ENCODE data around the gene SAFB. TPM values are rescaled to one million over a fixed set of nuclear protein-coding genes. Genes with fewer than 3 reads are reported as not detected.
"Not testable (repeated sequence)": the region's sequence is repeated elsewhere in the genome, so short reads cannot be mapped to it uniquely, and the experiment has no call there.

SAFB gene
- total RNA-seq, 1 donor from 2014 or later = 91.5 TPM

DNA sequence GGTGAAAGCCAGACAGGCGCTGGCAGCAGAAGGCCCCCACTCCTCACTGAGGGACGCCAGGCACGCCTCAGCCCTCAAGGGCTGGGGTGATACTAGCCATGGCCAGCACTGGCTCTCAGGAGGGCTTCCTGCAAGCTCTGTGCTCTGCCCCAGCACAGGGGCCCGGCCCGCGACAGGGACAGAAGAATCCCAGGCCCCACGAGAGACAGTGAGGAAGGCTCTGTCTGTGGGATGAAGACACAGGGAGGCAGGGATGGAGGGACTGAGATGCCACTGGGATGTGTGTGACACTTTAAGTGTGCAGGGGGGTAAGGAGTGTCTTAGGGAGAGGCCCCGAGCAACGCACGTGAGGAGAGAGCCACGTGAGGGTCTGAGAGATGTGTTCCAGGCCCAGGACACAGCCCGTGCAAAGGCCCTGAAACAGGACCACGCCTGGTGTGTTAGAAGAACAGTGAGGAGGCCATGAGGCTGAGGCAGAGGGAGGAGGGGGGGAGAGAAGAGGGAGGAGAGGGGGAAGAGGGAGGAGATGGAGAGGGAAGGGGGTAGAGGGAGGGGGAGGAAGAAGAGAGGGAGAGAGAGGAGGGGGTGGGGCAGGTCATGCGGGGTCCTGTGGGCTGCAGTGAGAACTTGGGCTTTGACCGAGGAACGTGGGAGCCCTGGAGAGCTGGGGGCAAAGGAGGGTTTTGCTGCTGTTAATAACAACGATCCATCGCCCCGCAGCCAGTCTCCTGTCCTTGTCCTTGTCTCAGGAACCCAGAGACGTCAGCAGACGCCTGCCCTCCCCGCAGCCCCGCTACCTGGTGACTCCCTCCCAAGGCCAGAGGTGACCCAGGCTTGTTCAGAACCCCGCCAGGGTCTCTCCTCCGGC is 74.4 kb downstream of the SAFB start:
- DNase-seq = no peak

DNA sequence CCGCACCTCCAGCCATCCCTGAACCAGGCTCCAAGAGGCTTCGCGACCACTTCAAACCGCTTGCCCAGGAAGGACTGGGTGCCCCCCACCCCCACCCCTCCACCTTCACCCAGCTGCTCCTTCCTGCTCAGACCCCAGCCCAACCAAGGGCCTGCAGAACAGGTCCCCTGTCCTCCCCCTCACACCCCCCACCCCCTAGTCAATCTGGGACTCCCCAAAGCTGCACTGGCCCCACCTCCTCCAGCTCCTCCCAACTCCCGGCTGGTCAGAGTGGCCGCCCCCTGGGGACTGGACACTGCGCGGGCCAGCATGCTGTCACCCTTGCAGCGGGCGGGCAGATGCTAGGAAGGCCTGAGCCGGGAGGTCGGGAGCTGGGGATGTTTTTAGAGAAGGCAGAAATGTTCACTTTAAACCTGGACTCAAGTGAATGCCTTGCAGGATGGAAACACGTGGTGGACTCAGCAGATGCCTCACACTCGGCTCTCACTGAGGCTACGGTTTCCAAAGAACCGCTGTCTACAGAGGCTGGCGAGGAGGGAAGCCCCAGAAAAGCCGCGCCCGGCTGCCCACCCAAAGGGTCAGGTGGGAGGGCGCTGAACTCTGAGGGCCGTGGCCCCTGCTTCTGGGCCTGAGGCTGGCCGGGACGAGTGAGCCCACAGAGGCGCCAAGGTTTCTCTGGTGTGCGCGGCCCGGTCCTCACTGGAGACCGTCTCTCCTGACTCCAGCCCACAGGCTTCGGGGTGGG is 75.2 kb downstream of the SAFB start:
- no peak for DNase-seq

DNA sequence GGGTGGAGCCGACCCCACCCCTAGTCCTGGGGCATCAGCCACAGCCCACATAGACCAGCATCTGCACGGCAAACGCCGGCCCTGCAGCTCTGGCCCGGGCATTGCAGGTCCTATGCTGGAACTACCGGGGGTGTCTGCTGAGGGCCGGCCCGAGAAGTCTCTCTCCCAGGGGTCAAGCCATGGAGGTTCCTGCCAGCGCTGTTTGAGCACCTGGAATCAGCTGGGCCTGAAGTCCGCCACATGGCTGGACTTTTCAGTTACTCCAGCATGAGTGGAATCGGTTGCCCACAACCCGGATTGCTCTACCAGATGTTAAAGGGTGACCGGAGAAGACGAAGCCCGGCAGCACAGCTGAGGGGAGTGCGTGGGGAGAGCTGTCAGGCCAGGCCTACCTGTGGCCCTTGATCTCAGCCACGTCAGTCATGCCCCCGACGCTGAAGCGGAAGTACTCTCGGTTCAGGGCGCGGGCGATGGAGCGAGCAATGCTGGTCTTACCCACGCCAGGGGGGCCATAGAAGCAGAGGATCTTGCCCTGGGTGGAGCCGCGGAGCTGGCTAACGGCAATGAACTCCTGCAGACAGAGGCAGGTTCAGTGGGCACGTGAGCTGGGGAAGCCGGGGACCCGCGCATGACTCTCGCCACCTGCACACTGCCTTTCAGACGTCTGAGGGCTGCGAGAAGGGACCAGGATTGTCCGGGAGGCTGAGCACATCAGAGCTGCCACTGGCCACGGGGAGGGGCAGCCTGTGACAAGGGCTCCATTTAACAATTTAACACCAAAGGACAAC is 75.9 kb downstream of the SAFB start:
- no peak for DNase-seq

DNA sequence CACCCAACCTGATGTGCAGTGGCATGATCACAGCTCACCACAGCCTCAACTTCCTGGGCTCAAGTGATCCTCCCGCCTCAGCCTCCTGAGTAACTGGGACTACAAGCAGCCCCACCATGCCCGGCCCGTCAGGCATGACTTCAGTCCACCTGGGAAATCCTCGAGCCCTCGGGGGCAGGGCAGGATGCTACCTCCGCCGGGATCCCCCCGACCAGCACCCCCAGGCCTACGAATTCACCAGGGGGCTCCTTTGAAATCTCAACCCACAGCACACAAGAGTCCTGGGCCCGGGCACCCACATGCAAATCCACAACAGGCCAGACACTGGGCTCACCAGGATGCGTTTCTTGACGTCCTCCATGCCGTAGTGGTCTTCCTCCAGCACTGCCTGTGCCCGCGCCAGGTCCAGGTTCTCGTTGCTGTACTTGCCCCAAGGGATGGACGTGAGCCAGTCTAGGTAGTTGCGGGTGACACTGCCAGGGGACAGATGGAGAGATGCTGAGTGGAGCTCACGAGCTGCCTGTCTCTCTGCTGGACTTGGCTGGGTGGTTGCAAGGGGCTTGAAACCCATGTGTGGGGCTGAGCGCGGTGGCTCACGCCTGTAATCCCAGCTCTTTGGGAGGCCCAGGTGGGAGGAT is 77.7 kb downstream of the SAFB start:
- DNase-seq = no peak

DNA sequence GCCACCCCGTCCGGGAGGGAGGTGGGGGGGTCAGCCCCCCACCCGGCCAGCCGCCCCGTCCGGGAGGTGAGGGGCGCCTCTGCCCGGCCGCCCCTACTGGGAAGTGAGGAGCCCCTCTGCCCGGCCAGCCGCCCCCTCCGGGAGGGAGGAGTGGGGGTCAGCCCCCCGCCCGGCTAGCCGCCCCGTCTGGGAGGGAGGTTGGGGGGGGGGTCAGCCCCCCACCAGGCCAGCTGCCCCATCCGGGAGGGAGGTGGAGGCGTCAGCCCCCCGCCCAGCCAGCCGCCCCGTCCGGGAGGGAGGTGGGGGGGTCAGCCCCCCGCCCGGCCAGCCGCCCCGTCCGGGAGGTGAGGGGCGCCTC is 79.1 kb downstream of the SAFB start:
- not testable (repeated sequence) for DNase-seq

DNA sequence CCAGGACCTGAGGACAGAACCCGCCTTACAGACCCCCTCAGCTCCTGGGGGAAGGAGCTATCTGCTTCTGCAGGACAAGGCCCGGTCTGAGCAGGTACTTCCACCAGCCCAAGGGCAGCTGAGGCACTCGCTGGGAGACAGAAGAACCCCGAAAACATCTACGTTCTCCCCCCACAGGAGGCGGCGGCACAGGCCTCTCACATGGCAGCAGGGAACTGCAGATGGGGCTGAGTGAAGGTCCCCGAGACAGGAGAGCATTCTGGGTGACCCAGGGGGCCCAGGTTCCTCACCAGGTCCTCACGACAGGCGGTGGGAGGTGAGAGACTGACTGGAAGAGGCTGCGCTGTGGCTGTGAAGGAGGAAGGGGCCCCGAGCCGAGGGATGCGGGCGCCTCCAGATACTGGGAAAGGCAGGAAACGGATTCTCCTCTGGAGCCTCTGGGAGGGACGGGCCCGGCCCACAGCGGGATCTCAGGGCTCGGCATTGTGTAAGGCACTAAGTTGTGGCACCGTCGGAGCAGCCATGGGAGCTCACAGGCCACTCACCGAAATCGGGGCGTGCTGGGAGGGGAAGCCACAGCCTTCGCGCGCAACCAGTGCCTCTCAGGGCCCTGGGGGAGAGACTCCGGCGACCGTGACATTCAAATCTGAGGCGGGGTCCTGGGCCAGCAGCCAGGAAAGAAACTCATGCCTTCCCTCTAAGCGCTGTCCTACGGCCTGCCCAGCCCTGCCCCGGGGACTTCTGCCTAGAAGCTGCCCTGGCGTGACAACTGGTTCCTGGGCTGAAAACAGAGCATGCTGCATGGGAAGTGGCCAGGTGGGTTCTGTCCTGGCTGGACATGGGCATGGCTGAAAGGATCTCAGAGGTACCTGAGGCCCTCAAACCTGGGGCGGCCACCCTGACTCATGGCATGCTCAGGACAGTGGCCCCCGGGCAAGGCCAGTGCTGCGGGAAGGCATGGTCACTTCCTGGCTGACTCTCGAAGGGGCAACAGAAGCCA is 81.2 kb downstream of the SAFB start:
- no peak for DNase-seq

DNA sequence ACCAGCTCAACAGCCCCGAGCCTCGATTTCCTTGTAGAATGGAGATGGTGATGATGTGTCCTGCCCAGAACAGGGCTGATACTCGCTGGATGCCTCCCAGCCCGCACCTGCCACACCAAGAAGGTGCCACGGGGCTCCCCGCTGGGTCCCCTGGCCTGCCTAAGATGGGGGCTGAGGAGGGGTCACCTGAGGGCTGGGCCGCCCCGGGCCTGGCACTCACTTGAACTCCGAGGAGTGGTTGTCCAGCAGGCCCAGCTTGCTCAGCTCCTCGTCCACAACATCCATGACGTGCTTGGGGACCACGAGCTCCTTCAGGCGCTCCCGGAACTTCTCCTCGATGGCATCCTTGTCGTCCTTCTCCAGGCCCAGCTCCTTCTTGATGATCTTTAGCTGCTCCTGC is 82.7 kb downstream of the SAFB start:
- DNase-seq = no peak

DNA sequence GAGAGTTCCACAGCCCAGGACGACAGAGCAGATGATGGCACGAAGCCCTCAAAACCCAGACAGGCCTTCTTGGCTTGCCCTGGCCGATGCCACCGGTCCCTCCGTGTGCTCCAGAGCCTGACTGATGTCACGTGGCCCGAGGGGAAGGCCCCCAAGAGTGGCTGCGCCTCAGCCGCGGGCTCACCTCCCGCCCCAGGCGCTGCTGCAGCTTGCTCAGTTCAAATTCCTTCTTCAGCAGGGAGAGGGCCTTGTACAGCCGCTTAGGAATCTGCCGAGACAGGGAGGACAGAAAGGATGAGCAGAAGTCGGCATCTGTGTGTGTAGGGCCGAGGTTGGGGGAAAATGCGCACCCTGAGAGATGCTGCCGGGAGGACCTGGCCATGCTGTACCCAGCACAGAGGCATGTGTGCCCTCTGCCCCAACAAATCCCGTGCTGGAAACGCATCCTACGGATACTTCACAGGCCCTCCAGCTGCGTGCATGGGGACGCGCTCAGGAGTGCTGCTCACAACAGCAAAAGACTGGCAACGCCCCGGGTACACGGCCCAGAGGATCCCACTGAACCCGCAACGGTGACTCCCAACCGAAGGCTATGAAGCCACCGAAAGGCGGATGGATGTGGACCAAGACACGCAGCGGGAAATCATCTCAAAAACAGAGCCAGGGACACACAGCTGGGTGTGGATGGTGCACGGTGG is 84.1 kb downstream of the SAFB start:
- DNase-seq = no peak

DNA sequence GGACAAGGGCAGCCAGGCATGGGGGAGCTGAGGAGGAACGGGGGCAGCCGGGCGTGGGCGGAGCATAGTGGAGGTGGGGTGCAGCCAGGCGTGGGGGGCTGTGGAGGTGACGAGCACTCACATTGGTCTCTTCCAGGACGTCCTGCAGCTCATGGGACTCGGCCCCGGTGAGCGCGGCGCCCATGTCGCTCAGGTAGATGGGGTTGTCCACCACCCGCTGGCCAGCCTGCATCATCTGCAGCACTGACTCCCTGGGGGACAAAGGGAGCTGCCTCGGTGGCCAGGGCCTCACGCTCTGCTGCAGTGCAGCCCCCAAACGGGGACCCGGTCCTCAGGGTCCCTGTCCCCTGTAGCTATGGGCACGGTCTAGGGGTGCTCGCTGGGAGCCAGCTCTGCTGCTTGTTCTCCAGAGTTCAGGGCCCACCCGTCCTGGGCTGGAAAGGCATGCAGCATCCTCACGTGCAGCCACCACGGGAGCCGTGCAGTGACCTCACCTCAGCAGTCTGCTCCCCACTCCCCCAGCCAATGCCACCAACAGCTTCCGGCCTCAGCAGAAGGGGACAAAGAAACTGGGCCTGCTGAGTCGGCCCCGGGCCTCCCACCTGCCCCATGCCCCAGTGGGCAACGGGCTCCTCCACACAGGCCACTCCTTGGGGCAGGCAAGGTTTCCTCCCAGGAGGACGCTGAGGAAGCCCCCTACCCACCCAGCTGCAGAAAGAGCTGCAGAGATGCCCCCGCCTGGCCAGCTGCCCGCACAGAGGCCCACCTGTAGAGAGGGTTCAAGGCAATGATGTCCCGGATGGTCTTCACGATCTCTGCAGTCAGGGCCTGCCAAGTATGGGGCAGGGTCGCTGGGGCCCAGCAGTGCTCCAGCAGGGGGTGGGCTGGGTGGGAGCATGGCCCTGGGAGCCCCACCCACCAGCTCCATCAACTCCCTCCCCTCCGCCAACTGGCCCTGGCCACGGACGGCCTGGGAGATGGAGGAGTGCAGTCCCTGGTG is 85.0 kb downstream of the SAFB start:
- DNase-seq = no peak

DNA sequence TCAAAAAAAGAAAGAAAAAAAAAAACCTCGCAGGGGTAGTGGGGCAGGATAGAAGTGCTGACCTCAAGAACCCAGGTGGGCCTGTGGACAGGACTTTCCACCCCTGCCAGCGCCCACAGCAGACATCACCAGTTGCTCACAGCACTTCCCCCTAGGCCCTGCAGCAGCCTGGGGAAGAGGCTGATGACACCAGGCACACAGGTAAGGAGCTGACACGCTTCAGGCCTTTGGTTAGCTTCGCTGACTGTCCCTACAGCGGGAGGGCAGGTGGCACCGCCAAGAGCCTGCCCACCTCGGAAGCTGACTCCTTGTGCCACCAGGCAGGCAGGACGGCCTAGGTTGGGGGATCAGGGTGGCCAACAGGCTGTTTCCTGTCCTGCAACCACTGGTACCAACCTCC is 88.1 kb downstream of the SAFB start:
- DNase-seq = no peak

DNA sequence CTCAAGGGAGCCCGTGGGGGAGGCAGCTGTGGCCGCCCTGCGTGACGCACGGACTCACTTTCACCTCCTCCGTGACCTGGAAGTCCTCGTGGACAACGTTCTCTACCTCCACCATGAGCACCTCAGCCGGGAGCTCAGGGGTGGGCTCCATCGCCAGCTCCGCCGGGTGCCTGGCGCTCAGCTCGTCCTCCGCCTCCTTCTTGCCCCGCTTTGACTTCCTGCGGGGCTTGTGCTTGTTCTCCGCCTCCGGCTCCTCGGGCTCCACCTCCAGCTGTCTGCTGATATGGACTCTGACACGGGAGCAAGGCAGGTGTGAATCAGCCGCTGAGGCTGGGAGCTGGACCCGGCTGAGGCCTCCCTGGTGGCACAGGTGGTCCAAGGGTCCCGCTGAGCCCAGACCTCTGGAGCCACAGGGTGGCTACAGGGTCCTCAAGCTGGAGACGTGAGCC is 88.9 kb downstream of the SAFB start:
- DNase-seq = no peak

DNA sequence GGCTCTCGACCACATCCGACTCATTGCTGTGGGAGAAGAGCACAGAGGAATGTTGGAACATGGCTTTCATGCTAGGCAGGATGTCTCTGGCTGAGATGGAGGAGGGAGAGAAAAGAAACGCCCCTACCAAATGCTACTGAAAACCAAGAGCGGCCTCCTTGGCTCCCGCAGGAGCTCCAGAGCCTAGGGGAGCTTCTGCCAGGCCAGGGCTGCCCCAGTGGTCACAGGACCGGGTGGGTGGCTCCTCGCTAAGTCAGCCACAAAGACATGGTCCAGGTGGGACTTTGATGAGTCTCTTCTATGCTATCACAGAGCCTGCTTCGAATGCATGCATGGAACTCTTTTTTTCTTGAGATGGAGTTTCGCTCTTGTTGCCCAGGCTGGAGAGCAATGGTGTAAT is 90.3 kb downstream of the SAFB start:
- DNase-seq = no peak

DNA sequence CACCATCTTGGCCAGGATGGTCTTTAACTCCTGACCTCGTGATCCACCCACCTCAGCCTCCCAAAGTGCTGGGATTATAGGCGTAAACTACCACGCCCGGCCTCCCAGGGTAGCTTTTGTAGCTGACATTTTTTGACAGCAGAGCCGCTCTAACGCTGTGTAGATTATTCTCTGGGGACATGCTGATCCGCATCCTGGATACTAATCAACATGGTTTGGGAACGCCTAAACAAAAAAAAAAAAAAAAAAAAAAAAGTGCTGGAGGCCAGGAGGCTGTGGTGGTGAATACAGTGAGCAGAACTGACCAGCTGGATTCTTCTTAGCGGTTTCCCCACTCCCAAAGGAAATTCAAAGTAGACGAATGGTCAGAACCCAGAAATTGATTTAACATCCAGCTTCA is 91.9 kb downstream of the SAFB start:
- DNase-seq = no peak

DNA sequence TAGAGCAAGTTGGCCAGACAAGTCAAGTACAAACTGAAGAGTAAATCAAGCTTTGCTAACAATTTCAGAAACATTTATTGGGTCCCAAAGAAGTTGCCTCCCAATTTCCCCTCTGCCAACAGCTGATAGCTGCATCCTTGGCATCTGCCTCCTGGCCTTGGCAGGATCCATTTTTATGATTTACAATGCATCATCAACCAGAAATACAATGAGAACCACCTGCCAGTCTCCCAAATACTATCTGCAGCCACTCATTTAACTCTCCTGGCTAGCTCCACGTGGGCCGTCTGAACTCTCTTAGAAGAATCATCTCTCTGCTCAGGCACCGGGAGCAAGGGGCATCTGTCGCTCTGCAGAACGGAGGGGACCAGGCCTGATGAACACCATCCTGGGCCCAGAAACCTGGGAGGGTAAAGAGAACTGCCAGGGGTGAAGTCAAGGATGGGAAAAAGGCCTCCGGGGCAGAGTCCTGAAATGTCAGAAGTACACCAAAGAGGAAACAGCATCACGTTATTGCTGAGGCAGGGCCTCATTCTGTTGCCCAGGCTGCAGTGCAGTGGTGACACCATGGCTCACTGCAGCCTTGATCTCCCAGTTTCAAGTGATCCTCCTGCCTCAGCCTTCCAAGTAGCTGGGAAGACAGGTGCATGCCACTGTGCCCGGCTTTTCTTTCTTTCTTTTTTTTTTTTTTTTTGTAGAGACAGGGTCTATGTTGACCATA is 94.5 kb downstream of the SAFB start:
- DNase-seq = no peak

Measured in tongue (tissue), 2 donors.